Measurements from ENCODE around the gene TTYH3. TPM values are rescaled to one million over a fixed set of nuclear protein-coding genes. Genes with fewer than 3 reads are reported as not detected.

TTYH3 gene
- total RNA-seq, 2 experiments from 2014 or later, result 26.8 to 27.2 TPM

- Mint-ChIP-seq H3K27me3 (no peaks in the 10 kb centered on the region), H3K27ac (no peak overlapping the region), H3K9me3 (no peaks in the 10 kb centered on the region), H3K4me1 (peaks cover 16% of the 10 kb centered on the region), H3K4me3 (peak overlapping the region; percentile 93), H3K36me3 (no peaks in the 10 kb centered on the region)
- no peak for DNase-seq
These were observed 2.7 kb downstream of the TTYH3 start for GRCh38 chr7:2634267-2635145.

- H3K4me3 Mint-ChIP-seq, result no peak overlapping the region
- no peak for DNase-seq
- peaks cover 16% of the 10 kb centered on the region for H3K4me1 Mint-ChIP-seq
- no peaks in the 10 kb centered on the region for H3K36me3 Mint-ChIP-seq
- H3K9me3 Mint-ChIP-seq, result no peaks in the 10 kb centered on the region
- no peak overlapping the region for H3K27ac Mint-ChIP-seq
- H3K27me3 Mint-ChIP-seq, result no peaks in the 10 kb centered on the region
These were observed 3.4 kb downstream of the TTYH3 start for GRCh38 chr7:2635148-2635668.

GRCh38 chr7:2635810-2636701 is 4.3 kb downstream of the TTYH3 start:
- H3K9me3 Mint-ChIP-seq, result no peaks in the 10 kb centered on the region
- no peak for DNase-seq
- no peaks in the 10 kb centered on the region for H3K27me3 Mint-ChIP-seq
- no peak overlapping the region for H3K27ac Mint-ChIP-seq
- H3K4me3 Mint-ChIP-seq, result no peak overlapping the region
- no peaks in the 10 kb centered on the region for H3K36me3 Mint-ChIP-seq
- H3K4me1 Mint-ChIP-seq, result peaks cover 15% of the 10 kb centered on the region

- no peak for DNase-seq
- Mint-ChIP-seq H3K36me3 (no peaks in the 10 kb centered on the region), H3K4me3 (no peak overlapping the region), H3K9me3 (no peaks in the 10 kb centered on the region), H3K27ac (no peak overlapping the region), H3K4me1 (peaks cover 12% of the 10 kb centered on the region), H3K27me3 (no peaks in the 10 kb centered on the region)
These were observed 5.3 kb downstream of the TTYH3 start for GRCh38 chr7:2637066-2637471.

- Mint-ChIP-seq H3K9me3 (no peaks in the 10 kb centered on the region), H3K4me1 (peaks cover 12% of the 10 kb centered on the region), H3K4me3 (no peak overlapping the region), H3K27me3 (no peaks in the 10 kb centered on the region), H3K36me3 (no peaks in the 10 kb centered on the region), H3K27ac (no peak overlapping the region)
- DNase-seq, result no peak
These were observed 5.9 kb downstream of the TTYH3 start for GRCh38 chr7:2637505-2638223.

- Mint-ChIP-seq H3K27ac (no peak overlapping the region), H3K4me3 (no peak overlapping the region), H3K9me3 (no peaks in the 10 kb centered on the region), H3K27me3 (no peaks in the 10 kb centered on the region), H3K4me1 (peaks cover 8% of the 10 kb centered on the region), H3K36me3 (no peaks in the 10 kb centered on the region)
- no peak for DNase-seq
These were observed 6.6 kb downstream of the TTYH3 start for GRCh38 chr7:2638224-2638991.

GRCh38 chr7:2639181-2639681 is 7.4 kb downstream of the TTYH3 start:
- Mint-ChIP-seq H3K27me3 (no peaks in the 10 kb centered on the region), H3K4me3 (no peak overlapping the region), H3K27ac (no peak overlapping the region), H3K36me3 (no peaks in the 10 kb centered on the region), H3K4me1 (peaks cover 1% of the 10 kb centered on the region), H3K9me3 (no peaks in the 10 kb centered on the region)
- no peak for DNase-seq

GRCh38 chr7:2639695-2640481 is 8.1 kb downstream of the TTYH3 start:
- no peaks in the 10 kb centered on the region for H3K9me3 Mint-ChIP-seq
- peaks cover 6% of the 10 kb centered on the region for H3K4me1 Mint-ChIP-seq
- H3K27me3 Mint-ChIP-seq, result no peaks in the 10 kb centered on the region
- no peak overlapping the region for H3K4me3 Mint-ChIP-seq
- no peak for DNase-seq
- H3K27ac Mint-ChIP-seq, result no peak overlapping the region
- no peaks in the 10 kb centered on the region for H3K36me3 Mint-ChIP-seq

- Mint-ChIP-seq H3K4me1 (peaks cover 10% of the 10 kb centered on the region), H3K27me3 (no peaks in the 10 kb centered on the region), H3K9me3 (no peaks in the 10 kb centered on the region), H3K36me3 (no peaks in the 10 kb centered on the region), H3K4me3 (no peak overlapping the region), H3K27ac (no peak overlapping the region)
- no peak for DNase-seq
These were observed 8.7 kb downstream of the TTYH3 start for GRCh38 chr7:2640482-2640830.

- no peak overlapping the region for H3K27ac Mint-ChIP-seq
- no peak overlapping the region for H3K4me3 Mint-ChIP-seq
- no peaks in the 10 kb centered on the region for H3K9me3 Mint-ChIP-seq
These were observed 9.1 kb downstream of the TTYH3 start for GRCh38 chr7:2640846-2641316.

GRCh38 chr7:2641406-2642393 is 9.9 kb downstream of the TTYH3 start:
- DNase-seq, result no peak
- Mint-ChIP-seq H3K36me3 (no peaks in the 10 kb centered on the region), H3K4me3 (no peak overlapping the region), H3K4me1 (peaks cover 17% of the 10 kb centered on the region), H3K27ac (no peak overlapping the region), H3K9me3 (no peaks in the 10 kb centered on the region), H3K27me3 (no peaks in the 10 kb centered on the region)

More at GRCh38 chr7:2640846-2641316, 9.1 kb downstream of the TTYH3 start:
- DNase-seq, result no peak
- H3K27me3 Mint-ChIP-seq, result no peaks in the 10 kb centered on the region
- H3K36me3 Mint-ChIP-seq, result no peaks in the 10 kb centered on the region
- peaks cover 15% of the 10 kb centered on the region for H3K4me1 Mint-ChIP-seq

- H3K36me3 Mint-ChIP-seq, result no peaks in the 10 kb centered on the region
- DNase-seq, result no peak
- no peaks in the 10 kb centered on the region for H3K9me3 Mint-ChIP-seq
- no peak overlapping the region for H3K27ac Mint-ChIP-seq
- no peaks in the 10 kb centered on the region for H3K27me3 Mint-ChIP-seq
- H3K4me1 Mint-ChIP-seq, result peaks cover 17% of the 10 kb centered on the region
- no peak overlapping the region for H3K4me3 Mint-ChIP-seq
These were observed 11.8 kb downstream of the TTYH3 start for GRCh38 chr7:2643386-2644219.
